ENCODE measurements around the gene CCDC178.

- TF ChIP-seq EZH2phosphoT487 (IDR thresholded peaks at IDR 0.05; ENCODE audit: insufficient read depth, low read depth) (no peak), EZH2 (IDR thresholded peaks at IDR 0.05; ENCODE audit: insufficient read depth, poor library complexity, severe bottlenecking) (no peak)
These were observed 229.8 kb downstream of the CCDC178 start for GRCh38 chr18:33210575-33211189.
